Esophagus squamous epithelium (tissue), 5 donors: ENCODE data around the gene ECSCR. TPM values are rescaled to one million over a fixed set of nuclear protein-coding genes. Genes with fewer than 3 reads are reported as not detected.

Experiments used
- DNase-seq: peaks from one replicate; lab custom pipeline; 2025; lab: John Stamatoyannopoulos, UW
- H3K27ac ChIP-seq, 4 donors: fragments of 200-600 bp; sonication (generic); one replicate each; pipeline ENCODE4 v1.5.1; 2016 to 2019; ENCODE audit warnings: mild to moderate bottlenecking in 1 of 4
- H3K27me3 ChIP-seq, 4 donors: fragments of 200-600 bp; sonication (generic); 1 replicate in 3 of 4; 2 replicates in 1 of 4; pipeline versions ENCODE4 v1.5.1 to v1.6.0; 2017 to 2021; ENCODE audit warnings: antibody characterized with exemption in 1 of 4
- H3K36me3 ChIP-seq, 3 donors: fragments of 200-600 bp; sonication (generic); one replicate each; pipeline ENCODE4 v1.5.1; 2016 to 2019
- H3K4me1 ChIP-seq, 3 donors: fragments of 200-600 bp; sonication (generic); one replicate each; pipeline ENCODE4 v1.5.1; 2017 to 2019
- H3K4me3 ChIP-seq, 4 donors: fragments of 200-600 bp; sonication (generic); 1 replicate in 3 of 4; 2 replicates in 1 of 4; pipeline ENCODE4 v1.5.1; 2016 to 2019; ENCODE audit warnings: mild to moderate bottlenecking in 2 of 4, moderate library complexity in 1 of 4
- H3K9me3 ChIP-seq, 3 donors: fragments of 200-600 bp; sonication (generic); one replicate each; pipeline ENCODE4 v1.5.1; 2016 to 2019
- CTCF ChIP-seq, 6 experiments: fragments of 450-650 bp in 4 of 6; fragments of 200-600 bp in 2 of 6; sonication (generic) in 2 of 6; IDR thresholded peaks; one replicate each; pipeline ENCODE4 v1.5.1; 2016 to 2019; ENCODE audit warnings: antibody characterized with exemption in 6 of 6, mild to moderate bottlenecking in 4 of 6, moderate library complexity in 4 of 6
- POLR2A ChIP-seq, 4 donors: fragments of 450-650 bp; IDR thresholded peaks; one replicate each; pipeline ENCODE4 v1.6.1; 2017; ENCODE audit warnings: antibody characterized with exemption in 4 of 4, mild to moderate bottlenecking in 4 of 4, moderate library complexity in 3 of 4
- WGBS, 2 donors: methylation state at CpG; one replicate each; pipeline ENCODE4 v1.1.5; 2018; 5-methylcytosine and 5-hydroxymethylcytosine counted together
- intact Hi-C: fragments of 100-400 bp; cut with DNase I; formaldehyde crosslinking; loops from one replicate; pipeline ENCODE4 v1.15.0; 2022
- total RNA-seq, 4 donors: library from RNA; depleted of rRNA; stranded (reverse); fragments of >200 nt; gene quantifications; one replicate each; pipeline ENCODE4 v1.1.0, GENCODE V29; 2016
- donor health status: DM: yes; HTN: yes; CAD: no.

ECSCR gene
- total RNA-seq, 4 donors from 2014 or later, result 1.7 to 19.5 (median 6.9) TPM

- no peak for DNase-seq
- no peak overlapping the region for H3K4me3 ChIP-seq
- peaks cover 18 to 71% (median 46%) of the 10 kb centered on the region in 3 donors for H3K4me1 ChIP-seq
- WGBS, 2 donors, result 33 to 34% methylated on average over 6 of the region's 8 CpGs
- peak overlapping the region; percentile 70 to 85 (median 76) for H3K27ac ChIP-seq
- no peaks in the 10 kb centered on the region for H3K9me3 ChIP-seq
- TF ChIP-seq CTCF (IDR thresholded peaks at IDR 0.05), result no peak
- no peak for TF ChIP-seq POLR2A (IDR thresholded peaks at IDR 0.05)
- H3K27me3 ChIP-seq, result no peaks in the 10 kb centered on the region
- peaks cover 0 to 12% (median 0%) of the 10 kb centered on the region in 3 donors for H3K36me3 ChIP-seq
- intact Hi-C loops, result no loop called here
These were observed 47.2 kb downstream of the ECSCR start for GRCh38 chr5:139415221-139415861.

GRCh38 chr5:139414581-139415130, 47.9 kb downstream of the ECSCR start:
- no peak for DNase-seq

GRCh38 chr5:139413963-139414362, 48.6 kb downstream of the ECSCR start:
- intact Hi-C loops, result no loop called here
- no peak overlapping the region for H3K4me3 ChIP-seq
- H3K36me3 ChIP-seq, result peaks cover 0 to 2% (median 0%) of the 10 kb centered on the region in 3 donors
- H3K9me3 ChIP-seq, result no peaks in the 10 kb centered on the region
- peaks cover 18 to 57% (median 46%) of the 10 kb centered on the region in 3 donors for H3K4me1 ChIP-seq
- peak overlapping the region; percentile 12 to 85 (median 76) for H3K27ac ChIP-seq
- no peaks in the 10 kb centered on the region for H3K27me3 ChIP-seq
- 38 to 52% methylated on average over 6 of the region's 6 CpGs for WGBS, 2 donors
- DNase-seq, result no peak
- TF ChIP-seq POLR2A (IDR thresholded peaks at IDR 0.05) (no peak), CTCF (IDR thresholded peaks at IDR 0.05) (no peak)

More at GRCh38 chr5:139414581-139415130, 47.9 kb downstream of the ECSCR start:
- Histone ChIP-seq H3K36me3 (peaks cover 0 to 9% (median 0%) of the 10 kb centered on the region in 3 donors), H3K4me1 (peaks cover 18 to 64% (median 46%) of the 10 kb centered on the region in 3 donors), H3K4me3 (no peak overlapping the region), H3K9me3 (no peaks in the 10 kb centered on the region), H3K27me3 (no peaks in the 10 kb centered on the region), H3K27ac (peak overlapping the region; percentile 70 to 85 (median 76))
- peak in 1 of 6 experiments; percentile 7 for TF ChIP-seq CTCF (IDR thresholded peaks at IDR 0.05)
- no peak for TF ChIP-seq POLR2A (IDR thresholded peaks at IDR 0.05)
- intact Hi-C loops, result no loop called here
- WGBS, 2 donors, result 25 to 42% methylated on average over 5 to 9 of the region's 9 CpGs

- Histone ChIP-seq H3K27ac (no peak overlapping the region), H3K36me3 (no peaks in the 10 kb centered on the region), H3K27me3 (no peaks in the 10 kb centered on the region), H3K4me1 (peaks cover 18 to 49% (median 45%) of the 10 kb centered on the region in 3 donors), H3K9me3 (no peaks in the 10 kb centered on the region), H3K4me3 (no peak overlapping the region)
- TF ChIP-seq POLR2A (IDR thresholded peaks at IDR 0.05) (no peak), CTCF (IDR thresholded peaks at IDR 0.05) (no peak)
- no peak for DNase-seq
- 94 to 98% methylated on average over 6 of the region's 6 CpGs for WGBS, 2 donors
- intact Hi-C loops, result no loop called here
These were observed 49.4 kb downstream of the ECSCR start for GRCh38 chr5:139413153-139413552.
